Effector memory CD8-positive, alpha-beta T cell (primary cell): ENCODE measurements around the gene GDPGP1.

Experiments
- ATAC-seq: fragments of 150-1000 bp; cut with Tn5 transposase; replicated peaks from 2 replicates; pipeline ENCODE4 v1.10.0; 2021; ENCODE audit warnings: mild to moderate bottlenecking, moderate library complexity
- DNase-seq, 3 experiments: peaks; one replicate each; pipeline ENCODE4 v3.0.0; 2021
- H3K27ac Mint-ChIP-seq, 2 donors: one replicate each; pipeline ENCODE4 v1.8.0; 2022; ENCODE audit warnings: mild to moderate bottlenecking in 2 of 2, mixed read lengths in 2 of 2, moderate library complexity in 2 of 2
- H3K27me3 Mint-ChIP-seq, 2 donors: one replicate each; pipeline ENCODE4 v1.8.0; 2022; ENCODE audit warnings: mixed read lengths in 2 of 2
- H3K36me3 Mint-ChIP-seq: one replicate; pipeline ENCODE4 v1.8.0; 2022; ENCODE audit warnings: mild to moderate bottlenecking, moderate library complexity, mixed read lengths; ENCODE audit not compliant: insufficient read depth
- H3K4me1 Mint-ChIP-seq, 2 donors: one replicate each; pipeline ENCODE4 v1.8.0; 2022; ENCODE audit warnings: low read depth in 2 of 2, mixed read lengths in 2 of 2
- H3K4me3 Mint-ChIP-seq, 2 donors: one replicate each; pipeline ENCODE4 v1.8.0; 2022; ENCODE audit warnings: mild to moderate bottlenecking in 2 of 2, mixed read lengths in 2 of 2, moderate library complexity in 2 of 2
- H3K9me3 Mint-ChIP-seq, 2 donors: one replicate each; pipeline ENCODE4 v1.8.0; 2022; ENCODE audit warnings: mixed read lengths in 2 of 2

Gene GDPGP1

GRCh38 chr15:90294159-90294558 lies 60.1 kb downstream of the GDPGP1 start:
- no peak overlapping the region for H3K27ac Mint-ChIP-seq
- ATAC-seq (no peak), DNase-seq (no peak)
- H3K36me3 Mint-ChIP-seq, result no peaks in the 10 kb centered on the region
- no peak overlapping the region for H3K4me3 Mint-ChIP-seq
- H3K27me3 Mint-ChIP-seq, result peaks cover 7 to 18% of the 10 kb centered on the region in 2 donors
- no peaks in the 10 kb centered on the region for H3K9me3 Mint-ChIP-seq
- peaks cover 5 to 7% of the 10 kb centered on the region in 2 donors for H3K4me1 Mint-ChIP-seq

GRCh38 chr15:90294601-90295269 lies 60.7 kb downstream of the GDPGP1 start:
- Mint-ChIP-seq H3K4me3 (no peak overlapping the region), H3K4me1 (peaks cover 5 to 7% of the 10 kb centered on the region in 2 donors), H3K27ac (no peak overlapping the region), H3K9me3 (no peaks in the 10 kb centered on the region), H3K27me3 (peaks cover 7 to 18% of the 10 kb centered on the region in 2 donors), H3K36me3 (no peaks in the 10 kb centered on the region)
- DNase-seq, result no peak
- ATAC-seq, result no peak

DNA sequence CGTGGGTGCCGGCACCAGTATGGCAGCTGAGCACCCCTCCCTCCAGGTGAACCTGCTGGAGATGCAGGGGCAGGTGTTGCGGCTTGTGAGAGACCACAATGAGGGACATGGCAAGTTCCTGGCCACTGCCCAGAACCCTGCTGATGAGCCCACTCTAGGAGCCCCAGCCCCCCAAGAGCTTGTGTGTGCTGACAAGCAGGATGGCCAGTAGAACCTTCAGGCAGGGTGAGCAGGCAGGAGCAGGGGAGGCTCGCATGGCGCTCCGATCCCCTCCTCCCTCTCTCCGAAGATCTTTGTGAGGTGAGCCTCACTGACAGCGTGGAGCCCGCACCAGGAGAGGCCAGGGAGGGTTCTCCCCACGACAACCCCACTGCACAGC lies 61.2 kb downstream of the GDPGP1 start:
- no peak for DNase-seq
- no peaks in the 10 kb centered on the region for H3K9me3 Mint-ChIP-seq
- ATAC-seq, result no peak
- no peak overlapping the region for H3K27ac Mint-ChIP-seq
- peaks cover 5 to 7% of the 10 kb centered on the region in 2 donors for H3K4me1 Mint-ChIP-seq
- H3K36me3 Mint-ChIP-seq, result no peaks in the 10 kb centered on the region
- no peak overlapping the region for H3K4me3 Mint-ChIP-seq
- peaks cover 7 to 18% of the 10 kb centered on the region in 2 donors for H3K27me3 Mint-ChIP-seq
